CD4-positive, alpha-beta T cell (primary cell): ENCODE data around the gene GATD1. TPM values are rescaled to one million over a fixed set of nuclear protein-coding genes. Genes with fewer than 3 reads are reported as not detected.
A peak's percentile ranks its signal among the peaks of the same experiment; 100 is the strongest.

Experiments used
- ATAC-seq: fragments of 200-7000 bp; cut with Tn5 transposase; one replicate; pipeline ENCODE4 v1.10.0; 2022; ENCODE audit warnings: mild to moderate bottlenecking; ENCODE audit not compliant: poor library complexity
- CTCF ChIA-PET: fragments of 350-600 bp; sonication (Branson Sonifier 250); formaldehyde crosslinking; loops from one replicate; lab custom pipeline; 2021; ENCODE audit warnings: antibody characterized with exemption, inconsistent platforms; lab: Charles Lee
- POLR2A ChIA-PET: fragments of 350-600 bp; sonication (Branson Sonifier 250); formaldehyde crosslinking; loops from one replicate; lab custom pipeline; 2021; ENCODE audit warnings: antibody characterized with exemption, inconsistent platforms; lab: Charles Lee
- DNase-seq, 14 experiments: peaks; one replicate each; pipeline ENCODE4 v3.0.0-alpha.2; 2013 to 2020; ENCODE audit warnings: mixed read lengths in 2 of 14
- H3K27ac ChIP-seq, 2 donors: one replicate each; pipeline versions ENCODE4 v1.5.1 to v1.7.0; 2013; ENCODE audit warnings: low read length in 2 of 2, low read depth in 1 of 2, mild to moderate bottlenecking in 1 of 2
- H3K27me3 ChIP-seq, 2 experiments: 1 replicate in 1 of 2; 2 replicates in 1 of 2; pipeline versions ENCODE4 v1.6.1 to v1.7.0; 2013; ENCODE audit warnings: low read length in 2 of 2, control low read depth in 1 of 2, mild to moderate bottlenecking in 1 of 2, moderate library complexity in 1 of 2; ENCODE audit not compliant: insufficient read depth in 2 of 2, control insufficient read depth in 1 of 2
- H3K36me3 ChIP-seq: one replicate; pipeline ENCODE4 v1.6.1; 2013; ENCODE audit warnings: low read length, control low read depth; ENCODE audit not compliant: insufficient read depth
- H3K4me1 ChIP-seq: one replicate; pipeline ENCODE4 v1.6.1; 2013; ENCODE audit warnings: low read length, control low read depth; ENCODE audit not compliant: insufficient read depth
- H3K4me3 ChIP-seq: one replicate; pipeline ENCODE4 v1.5.1; 2013; ENCODE audit warnings: mild to moderate bottlenecking, low read length, moderate library complexity
- H3K9me3 ChIP-seq, 2 experiments: 1 replicate in 1 of 2; 2 replicates in 1 of 2; pipeline versions ENCODE4 v1.6.1 to v1.7.0; 2013; ENCODE audit warnings: low read length in 2 of 2, mild to moderate bottlenecking in 2 of 2, control low read depth in 1 of 2, moderate library complexity in 1 of 2; ENCODE audit not compliant: control insufficient read depth in 1 of 2, insufficient read depth in 1 of 2
- H3K27ac Mint-ChIP-seq: one replicate; pipeline ENCODE4 v1.8.0; 2020; ENCODE audit warnings: mixed read lengths
- H3K27me3 Mint-ChIP-seq: one replicate; pipeline ENCODE4 v1.8.0; 2021; ENCODE audit warnings: mixed read lengths
- H3K36me3 Mint-ChIP-seq: one replicate; pipeline ENCODE4 v1.8.0; 2021; ENCODE audit warnings: low read depth, mixed read lengths
- H3K4me1 Mint-ChIP-seq: one replicate; pipeline ENCODE4 v1.8.0; 2021; ENCODE audit warnings: low read depth, mixed read lengths
- H3K4me3 Mint-ChIP-seq: one replicate; pipeline ENCODE4 v1.8.0; 2020; ENCODE audit warnings: mild to moderate bottlenecking, mixed read lengths
- H3K9me3 Mint-ChIP-seq: one replicate; pipeline ENCODE4 v1.8.0; 2020; ENCODE audit warnings: mixed read lengths
- CTCF ChIP-seq: fragments of 200-600 bp; IDR thresholded peaks from one replicate; pipeline ENCODE4 v1.8.0; 2022; ENCODE audit warnings: antibody characterized with exemption, mild to moderate bottlenecking
- intact Hi-C, 2 experiments: fragments of 100-400 bp; cut with DNase I in 1 of 2; cut with micrococcal nuclease in 1 of 2; formaldehyde crosslinking; loops; one replicate each; pipeline versions ENCODE4 v1.15.1 to v1.9.0; 2023 to 2025; cut with DNase I, micrococcal nuclease
- total RNA-seq, 174 experiments: library from RNA in 2 of 174; stranded (reverse) in 2 of 174; gene quantifications; one replicate each; pipeline ENCODE4 v1.2.3 and lab custom pipeline; 2021 to 2026

GATD1 gene
- total RNA-seq, 2 experiments from 2014 or later: 14.7 to 16.1 TPM

- Mint-ChIP-seq H3K27ac (peak within 1 kb of the TSS; percentile 99), H3K27me3 (no peaks in the 10 kb centered on the region), H3K4me3 (peak within 1 kb of the TSS; percentile 95), H3K4me1 (peaks cover 35% of the 10 kb centered on the region), H3K36me3 (peaks cover 36% of the 10 kb centered on the region), H3K9me3 (no peaks in the 10 kb centered on the region)
- ChIA-PET CTCF (interaction anchor here (0.6 kb wide), 2 partner anchors 33 to 117 kb away, joined by 3 read pairs; no protein-coding TSS in a partner anchor), POLR2A (interaction anchor here (0.6 to 2.2 kb wide), 21 partner anchors 9 to 602 kb away, joined by 3 to 101 read pairs (median 4); partner anchors contain the start of genes BET1L, CD151, DEAF1 and PHRF1)
- intact Hi-C loops: loop anchor here (1.0 to 10.0 kb wide), 5 partner anchors 10 to 575 kb away; partner anchors contain the start of genes GATD1 (in 1 of the 2), POLR2L (in 1 of the 2), PSMD13 (in 1 of the 2) and SIRT3 (in 1 of the 2)
- peak; percentile 82 for ATAC-seq
- H3K9me3 ChIP-seq: no peaks in the 10 kb centered on the region
- no peaks in the 10 kb centered on the region for H3K27me3 ChIP-seq
- DNase-seq: peak; percentile 93 to 99 (median 97)
- H3K4me3 ChIP-seq: peak within 1 kb of the TSS; percentile 92
- TF ChIP-seq CTCF: no peak
- H3K36me3 ChIP-seq: peaks cover 31% of the 10 kb centered on the region
- peak within 1 kb of the TSS; percentile 95 to 99 for H3K27ac ChIP-seq
- H3K4me1 ChIP-seq: peaks cover 42% of the 10 kb centered on the region
Observed at GRCh38 chr11:809287-810039, 32.2 kb upstream of the GATD1 start, which contains the start of gene RPLP2. RPLP2 (plus strand) TSS chr11:809967; CDS start chr11:810235, 268 bp downstream.

GRCh38 chr11:808427-809286 is 31.4 kb upstream of the GATD1 start:
- peak; percentile 0 for ATAC-seq
- DNase-seq: peak in 4 of 14 experiments; percentile 29 to 76 (median 61)
- Mint-ChIP-seq H3K9me3 (no peaks in the 10 kb centered on the region), H3K36me3 (peaks cover 36% of the 10 kb centered on the region), H3K4me3 (peak overlapping the region; percentile 95), H3K27me3 (no peaks in the 10 kb centered on the region), H3K4me1 (peaks cover 35% of the 10 kb centered on the region), H3K27ac (peak overlapping the region; percentile 99)
- intact Hi-C loops: loop anchor here (1.0 to 10.0 kb wide), 5 partner anchors 11 to 574 kb away; partner anchors contain the start of genes GATD1 (in 1 of the 2), POLR2L (in 1 of the 2), PSMD13 (in 1 of the 2) and SIRT3 (in 1 of the 2)
- Histone ChIP-seq H3K36me3 (peaks cover 26% of the 10 kb centered on the region), H3K27me3 (no peaks in the 10 kb centered on the region), H3K9me3 (no peaks in the 10 kb centered on the region), H3K4me1 (peaks cover 50% of the 10 kb centered on the region), H3K27ac (peak overlapping the region; percentile 95 to 99), H3K4me3 (peak overlapping the region; percentile 92)
- POLR2A ChIA-PET: interaction anchor here (0.6 to 2.2 kb wide), 21 partner anchors 8 to 601 kb away, joined by 3 to 101 read pairs (median 4); partner anchors contain the start of genes BET1L, CD151, DEAF1 and PHRF1
- CTCF ChIA-PET: no interaction called here
- no peak for TF ChIP-seq CTCF

- ATAC-seq (no peak), DNase-seq (no peak)
- peaks cover 45% of the 10 kb centered on the region for H3K4me1 ChIP-seq
- peak overlapping the region; percentile 57 to 81 for H3K27ac ChIP-seq
- Mint-ChIP-seq H3K27ac (peak overlapping the region; percentile 47), H3K4me3 (peak overlapping the region; percentile 81), H3K27me3 (no peaks in the 10 kb centered on the region), H3K4me1 (peaks cover 15% of the 10 kb centered on the region), H3K9me3 (no peaks in the 10 kb centered on the region), H3K36me3 (peaks cover 2% of the 10 kb centered on the region)
- ChIA-PET CTCF (no interaction called here), POLR2A (interaction anchor here (0.5 to 5.6 kb wide), 6 partner anchors 15 to 298 kb away, joined by 3 to 31 read pairs (median 3); partner anchors contain the start of genes CEND1 and PNPLA2)
- peak overlapping the region; percentile 79 for H3K4me3 ChIP-seq
- TF ChIP-seq CTCF: no peak
- H3K36me3 ChIP-seq: peaks cover 27% of the 10 kb centered on the region
- intact Hi-C loops: loop anchor here in 1 of 2 experiments (10.0 kb wide), 1 partner anchor 570 kb away; the partner anchor contains the start of genes PSMD13 and SIRT3
- H3K9me3 ChIP-seq: no peaks in the 10 kb centered on the region
- H3K27me3 ChIP-seq: no peaks in the 10 kb centered on the region
Observed at GRCh38 chr11:804599-804964, 27.3 kb upstream of the GATD1 start.
